K562 (cell line): ENCODE measurements around the gene DGKB.

Source experiments
- ATF4 ChIP-seq: fragments of 450-650 bp; formaldehyde crosslinking; IDR thresholded peaks from 2 replicates; pipeline ENCODE4 v1.4.0; 2022; ENCODE audit warnings: mild to moderate bottlenecking, moderate library complexity
- CBFA2T3 ChIP-seq: fragments of 450-650 bp; IDR thresholded peaks from 2 replicates; pipeline ENCODE4 v1.6.1; 2017
- DLX4 ChIP-seq: fragments of 250-450 bp; sonication (Bioruptor Pico); IDR thresholded peaks from 2 replicates; pipeline ENCODE4 v1.6.1; 2021; ENCODE audit warnings: mild to moderate bottlenecking
- HEY1 ChIP-seq: fragments of 250-450 bp; sonication (Bioruptor Pico); IDR thresholded peaks from 2 replicates; pipeline ENCODE4 v1.5.0; 2020; ENCODE audit warnings: mild to moderate bottlenecking, moderate library complexity, borderline replicate concordance
- MYNN ChIP-seq, 2 experiments: sonication (generic); formaldehyde crosslinking in 1 of 2; IDR thresholded peaks; 2 replicates each; pipeline versions ENCODE4 v1.5.0 to v1.6.1; 2016 to 2020; ENCODE audit warnings: antibody characterized with exemption in 1 of 2, missing genetic modification reagents in 1 of 2
- STAT6 ChIP-seq: sonication (generic); formaldehyde crosslinking; IDR thresholded peaks from 2 replicates; pipeline ENCODE4 v1.8.1; 2023; ENCODE audit warnings: mild to moderate bottlenecking, missing genetic modification reagents
- ZNF668 ChIP-seq: fragments of 250-450 bp; sonication (Bioruptor Pico); IDR thresholded peaks from 2 replicates; pipeline ENCODE4 v1.8.0; 2022; ENCODE audit warnings: mild to moderate bottlenecking, inconsistent platforms

GRCh38 chr7:14761510-14762296 lies 140.8 kb downstream of the DGKB start:
- TF ChIP-seq CBFA2T3 (no peak), DLX4 (CRISPR knock-in tag) (no peak), HEY1 (CRISPR knock-in tag) (no peak), ATF4 (no peak), ZNF668 (CRISPR knock-in tag) (no peak), MYNN (IDR thresholded peaks at IDR 0.05) (no peak), MYNN (CRISPR knock-in tag; IDR thresholded peaks at IDR 0.05) (no peak), STAT6 (CRISPR knock-in tag) (no peak)
